GM21529 (cell line): Measurements from ENCODE around the gene GADD45GIP1.

Experiments used
- ATAC-seq: cut with Tn5 transposase; IDR thresholded peaks from one replicate; pipeline ENCODE4 v1.9.1; 2021; ENCODE audit not compliant: unreplicated experiment

The GADD45GIP1 gene

DNA sequence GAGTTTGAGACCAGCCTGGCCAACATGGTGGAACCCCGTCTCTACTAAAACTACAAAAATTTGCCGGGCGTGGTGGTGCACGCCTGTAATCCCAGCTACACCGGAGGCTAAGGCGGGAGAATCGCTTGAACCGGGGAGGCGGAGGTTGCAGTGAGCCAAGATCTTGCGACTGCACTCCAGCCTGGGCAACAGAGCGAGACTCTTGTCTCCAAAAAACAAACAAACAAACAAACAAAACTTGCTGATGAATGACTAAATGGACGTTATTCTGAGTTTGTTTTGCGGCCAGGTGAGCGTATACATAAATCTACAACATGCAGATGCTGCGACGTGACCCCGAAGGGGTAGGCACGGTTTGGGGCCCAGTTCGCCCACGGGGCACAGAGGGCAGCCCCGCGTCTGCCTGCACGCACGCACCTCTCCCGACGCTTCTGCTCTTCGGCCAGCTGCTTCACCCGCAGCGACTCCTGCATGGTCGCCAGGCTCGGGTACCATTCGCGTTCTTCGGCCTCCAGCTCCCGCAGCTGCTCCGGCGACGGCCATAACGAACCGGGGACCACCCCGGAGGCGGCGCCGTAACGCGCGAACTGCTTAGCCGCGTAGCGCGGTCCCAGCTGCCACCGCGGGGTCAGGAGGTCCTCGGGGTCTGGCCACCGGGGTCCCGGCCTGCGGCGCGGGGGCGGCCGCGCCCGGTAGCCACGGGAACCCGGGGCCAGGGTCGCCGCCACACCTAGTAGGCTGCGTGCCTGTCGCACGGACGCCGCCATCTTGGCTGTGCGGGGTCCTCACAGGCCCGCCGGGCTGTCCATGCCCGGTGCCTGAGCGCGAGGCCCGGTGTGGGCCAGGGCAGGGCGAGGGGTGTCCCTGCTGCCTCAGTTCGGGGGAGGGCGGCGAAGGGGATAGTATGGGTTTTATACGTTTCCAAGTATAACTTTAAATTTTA lies at the start of gene GADD45GIP1:
TSS of gene GADD45GIP1 (minus strand) at position 778 of the 943 bp plus-strand sequence. CDS start at position 767, 11 bp downstream.
- ATAC-seq = peak; percentile 65

DNA sequence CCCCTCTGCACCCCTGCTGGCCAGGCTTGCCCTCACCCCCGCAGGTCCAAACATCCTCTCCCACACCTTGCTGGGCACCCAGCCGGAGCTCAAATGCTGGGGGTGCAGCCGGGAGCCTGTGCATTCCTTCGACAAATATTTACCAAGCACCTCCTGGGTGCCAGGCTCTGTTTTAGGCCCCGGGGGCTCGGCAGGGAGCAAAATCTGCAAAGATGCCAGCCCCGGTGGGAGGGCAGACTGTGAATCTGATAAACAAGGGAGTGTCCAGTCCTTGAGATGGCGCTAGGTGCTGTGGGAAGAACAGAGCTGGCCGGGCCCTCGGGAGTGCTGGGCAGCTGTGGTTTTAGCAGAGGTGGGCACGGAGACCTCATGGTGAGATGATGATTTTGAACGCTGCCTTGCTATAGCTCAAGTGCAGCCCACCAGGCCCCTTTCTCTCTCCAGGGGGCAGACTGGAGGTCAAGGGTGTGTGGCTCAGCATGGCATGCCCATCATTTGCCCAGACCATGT lies 48.9 kb upstream of the GADD45GIP1 start:
- ATAC-seq = no peak

DNA sequence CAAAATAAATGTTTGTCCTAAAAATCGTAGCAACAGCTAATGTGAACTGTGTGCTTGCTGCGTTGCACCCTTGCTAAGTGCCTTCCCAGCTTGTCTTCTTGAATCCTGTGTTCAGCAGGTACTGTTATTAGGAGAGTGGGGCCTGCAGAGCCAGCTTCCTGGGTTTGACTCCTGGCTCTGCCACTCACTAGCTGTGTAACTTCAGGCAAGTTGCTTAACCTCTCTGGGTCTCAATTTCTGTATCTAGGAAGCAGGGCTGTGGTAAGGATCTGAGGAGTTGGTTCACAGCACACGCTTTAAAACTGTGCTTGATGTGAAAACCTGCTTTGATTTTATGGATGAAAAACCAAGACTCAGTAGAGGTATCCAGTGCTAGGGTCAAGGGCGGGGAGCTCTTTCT lies 48.2 kb upstream of the GADD45GIP1 start:
- no peak for ATAC-seq

DNA sequence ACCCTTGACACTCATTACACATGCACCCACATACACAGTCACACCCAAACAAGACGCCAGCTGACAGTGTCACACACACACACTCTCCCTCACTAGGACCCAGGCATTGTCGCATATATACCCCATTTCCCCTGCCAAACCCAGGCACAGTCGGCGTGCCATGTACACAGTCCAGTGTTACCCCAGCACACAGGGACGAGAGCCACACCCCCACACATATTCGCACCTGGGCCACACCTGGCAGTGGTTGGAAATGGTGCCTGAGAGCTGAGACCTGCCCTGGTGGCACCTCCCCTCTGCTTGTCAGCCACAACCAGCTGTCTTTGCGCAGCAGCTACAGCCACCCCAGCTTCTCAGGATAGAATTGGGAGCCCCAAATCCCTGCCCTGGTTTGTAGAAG lies 47.2 kb upstream of the GADD45GIP1 start:
- ATAC-seq = no peak

DNA sequence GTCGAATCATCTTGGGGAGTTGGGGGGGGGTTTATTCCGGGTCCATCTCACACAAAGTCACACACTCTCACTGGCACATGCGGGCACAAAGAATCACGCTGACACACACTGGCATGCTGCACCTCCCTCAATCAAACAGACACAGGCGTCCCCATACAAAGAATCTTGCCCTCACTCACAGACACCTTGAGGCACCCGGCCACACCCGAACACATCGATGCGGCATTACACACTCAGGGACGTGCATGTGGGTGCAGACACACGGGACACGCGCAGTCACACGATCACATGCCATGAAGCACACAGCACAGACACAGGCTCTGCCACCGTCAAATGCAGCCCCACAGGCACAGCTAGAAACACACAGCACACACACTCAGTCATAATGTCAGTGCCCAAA lies 46.1 kb upstream of the GADD45GIP1 start:
- no peak for ATAC-seq

DNA sequence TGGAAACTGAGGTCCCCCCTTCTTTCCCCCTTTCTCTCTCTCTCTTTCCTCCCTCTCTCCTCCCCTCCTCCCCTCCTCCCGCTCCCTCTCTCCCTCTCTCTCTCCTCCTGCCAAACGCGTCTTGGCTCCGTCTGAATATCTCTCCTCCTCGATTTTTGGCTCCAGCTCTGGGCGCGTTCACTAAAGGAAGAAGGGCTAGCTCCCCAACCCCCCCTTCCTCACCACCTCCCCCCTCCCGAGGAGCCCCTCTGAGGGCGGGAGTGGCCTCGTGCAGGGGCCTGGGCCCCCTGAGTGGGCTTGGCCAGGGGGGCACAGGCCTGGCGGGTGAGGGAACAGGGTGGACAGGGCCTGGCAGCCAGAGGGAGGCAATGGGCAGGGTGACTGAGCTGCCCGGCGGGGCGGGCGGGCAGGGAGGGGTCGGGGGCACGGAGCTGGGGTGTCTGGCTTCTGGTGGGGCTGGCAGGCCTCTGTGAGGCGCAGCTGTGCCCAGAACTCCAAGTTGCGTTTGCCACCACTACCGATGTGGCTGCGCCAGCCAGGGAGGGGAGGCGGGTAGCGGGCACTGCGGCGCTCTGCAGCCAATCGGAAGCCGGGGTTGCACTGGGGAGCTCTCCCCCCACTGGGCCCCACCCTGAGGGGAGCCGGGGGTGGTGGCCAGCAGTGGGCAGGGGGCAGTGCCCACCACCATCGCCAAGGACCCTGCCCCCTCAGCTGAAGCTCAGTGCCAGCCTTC lies 45.3 kb upstream of the GADD45GIP1 start:
- ATAC-seq = no peak

DNA sequence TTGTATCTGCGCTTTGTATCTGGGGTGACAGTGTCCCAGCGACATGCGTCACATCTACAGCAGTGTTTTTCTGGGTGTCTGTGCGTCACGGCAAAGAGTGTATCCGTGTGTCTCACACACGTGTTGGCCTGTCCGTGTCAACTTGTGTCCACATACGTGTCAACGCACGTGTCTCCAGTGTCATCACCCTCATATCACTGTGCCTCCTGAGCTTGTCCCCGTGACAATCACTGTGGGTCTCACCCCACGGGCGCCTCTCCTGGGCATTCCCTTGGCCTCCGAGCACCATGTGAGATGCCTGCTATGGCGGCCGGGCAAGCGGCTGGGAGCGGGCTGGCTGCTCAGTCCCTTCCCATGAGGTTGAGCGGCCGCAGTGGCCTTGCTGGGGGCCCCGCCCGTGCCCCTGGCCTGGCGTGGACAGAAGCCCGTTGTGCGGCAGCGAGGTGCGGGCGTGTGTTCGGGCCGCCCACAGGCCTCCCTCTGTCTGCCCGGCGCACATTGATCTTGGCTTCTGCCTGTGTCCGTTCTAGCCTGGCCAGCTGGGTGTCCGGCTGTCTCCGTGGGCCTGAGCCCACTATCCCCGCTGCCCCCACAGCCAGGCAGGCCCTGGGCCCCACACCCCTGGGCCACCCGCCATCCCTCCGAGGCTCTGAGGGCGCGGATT lies 44.6 kb upstream of the GADD45GIP1 start:
- ATAC-seq = no peak

DNA sequence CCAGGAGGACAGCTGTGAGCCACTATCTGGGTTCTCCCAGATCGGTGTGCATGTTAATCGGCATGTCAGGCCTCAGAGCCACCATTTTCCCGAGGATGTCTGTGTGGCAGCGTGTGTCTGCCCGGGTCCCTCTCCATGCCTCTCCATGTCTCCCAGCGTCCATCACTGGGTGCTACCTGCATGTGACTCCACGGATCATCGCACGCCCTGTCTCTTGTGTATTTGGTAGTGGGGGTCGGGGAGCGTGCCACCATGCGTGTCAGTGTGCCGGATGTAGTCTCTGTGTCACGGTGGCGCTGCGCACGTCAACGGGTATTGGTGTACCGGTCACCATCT lies 44.1 kb upstream of the GADD45GIP1 start:
- no peak for ATAC-seq

DNA sequence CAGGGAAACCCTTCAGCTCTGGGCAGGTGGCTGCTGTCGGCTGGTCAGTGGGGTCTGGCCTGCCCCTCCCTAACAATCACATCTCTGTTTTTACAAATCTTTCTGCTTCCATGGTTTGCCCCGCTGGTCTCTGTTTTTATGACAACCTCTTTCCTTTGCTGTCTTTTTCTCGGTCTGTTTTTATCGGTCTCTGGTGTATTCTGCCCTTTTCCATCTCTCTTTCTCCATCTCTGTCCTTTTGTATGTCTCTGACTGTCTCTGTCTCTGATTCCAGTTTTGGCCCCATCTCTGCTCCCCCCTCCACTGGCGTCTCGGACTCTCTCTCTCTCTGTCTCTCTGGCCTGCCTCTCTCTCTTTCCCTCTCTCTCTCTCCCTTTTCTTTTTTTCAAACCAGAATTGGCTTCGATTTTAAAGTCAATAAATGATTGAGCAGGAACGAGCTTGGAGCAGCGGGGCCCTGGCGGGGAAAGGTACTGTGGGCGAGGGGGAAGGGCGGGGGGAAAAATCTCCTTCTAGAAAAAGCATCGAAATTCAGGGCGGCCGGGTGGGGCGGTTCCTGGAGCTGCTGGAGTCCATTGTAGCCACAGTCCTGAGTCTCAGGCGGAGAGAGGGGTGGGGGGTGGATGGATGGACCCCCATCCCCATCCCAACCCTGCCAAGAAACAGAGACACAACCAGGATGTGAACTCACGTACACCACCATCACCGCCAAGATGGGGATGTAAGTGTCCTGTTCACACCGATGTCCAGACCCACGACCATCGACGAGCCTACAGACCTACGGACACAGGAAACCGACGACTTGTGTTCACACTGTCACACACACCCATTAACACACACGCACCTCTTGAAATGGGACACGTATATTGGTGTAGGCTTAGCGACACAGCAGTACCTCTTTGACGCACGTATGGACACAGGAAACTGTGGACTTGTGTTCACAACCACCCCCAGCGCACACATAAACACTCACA lies 41.2 kb upstream of the GADD45GIP1 start:
- ATAC-seq = no peak

DNA sequence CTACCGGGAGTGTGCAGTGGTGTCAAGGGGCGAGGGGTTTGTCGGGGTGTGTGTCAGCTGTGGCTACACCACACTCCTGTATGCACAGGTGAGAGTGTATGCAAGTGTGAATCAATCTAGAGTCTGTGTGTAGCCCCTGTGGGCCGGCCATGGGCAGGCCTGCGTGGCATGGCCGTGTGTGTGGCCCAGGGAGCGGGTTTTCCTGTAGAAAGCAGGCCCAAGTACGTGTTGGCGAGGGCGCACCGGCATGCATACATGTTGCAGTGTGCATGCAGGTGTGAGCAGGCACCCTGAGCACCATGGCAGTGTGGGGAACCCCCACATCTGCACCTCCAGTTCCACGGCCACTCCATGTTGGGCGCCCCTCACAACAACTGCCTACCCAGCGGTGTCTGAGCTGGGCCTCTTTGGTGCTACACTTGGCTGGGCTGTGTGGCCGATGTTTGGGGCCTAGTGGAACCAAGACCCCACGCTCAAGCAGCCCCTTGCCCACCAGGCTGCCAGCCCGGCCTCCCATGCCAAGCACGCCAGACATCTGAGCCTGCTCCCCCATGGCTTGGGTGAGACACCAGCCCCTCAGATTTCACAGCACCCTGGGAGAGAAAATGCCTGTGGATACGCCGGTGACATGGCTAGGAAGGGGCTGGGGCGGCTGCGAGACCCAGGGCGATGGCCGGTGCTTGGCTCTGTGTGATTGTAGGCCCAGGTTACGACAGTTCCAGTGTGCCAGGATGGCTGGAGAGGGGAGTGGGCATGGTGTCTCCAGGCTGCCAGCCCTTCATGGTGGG lies 40.4 kb upstream of the GADD45GIP1 start:
- no peak for ATAC-seq

DNA sequence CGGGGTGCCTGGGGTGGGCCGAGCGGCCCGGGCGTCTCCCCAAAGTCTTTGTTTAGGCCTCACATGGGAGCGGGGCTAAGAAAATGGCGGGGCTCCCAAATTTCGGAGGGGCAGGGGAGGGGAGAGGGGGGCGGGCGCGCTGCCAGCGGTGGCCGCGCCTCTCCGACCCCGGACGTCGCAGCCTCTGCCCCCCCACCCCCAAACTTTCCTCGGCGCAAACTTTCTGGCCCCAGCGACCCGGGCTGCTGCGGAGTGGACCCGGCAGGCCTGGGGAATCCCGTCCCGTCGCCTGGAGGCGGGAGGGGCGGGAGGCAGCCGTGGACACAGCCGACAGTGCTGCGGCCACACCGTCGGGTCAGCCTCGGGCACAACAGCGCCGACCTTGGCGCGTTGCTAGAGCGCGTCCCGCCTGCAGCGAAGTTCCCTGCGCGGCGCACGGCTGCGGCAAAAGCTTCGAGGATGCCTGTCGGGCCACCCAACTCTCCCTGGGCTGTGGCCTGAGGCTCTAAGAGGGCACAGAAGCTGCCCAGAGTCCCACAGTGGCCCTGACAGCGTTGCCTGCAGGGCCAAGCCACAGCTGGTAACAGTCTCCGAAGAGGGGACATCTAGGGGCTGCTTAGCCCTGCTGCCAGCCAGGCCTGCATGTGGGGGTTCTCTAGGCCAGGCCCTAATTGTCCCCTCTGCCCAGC lies 39.5 kb upstream of the GADD45GIP1 start:
- ATAC-seq = no peak

DNA sequence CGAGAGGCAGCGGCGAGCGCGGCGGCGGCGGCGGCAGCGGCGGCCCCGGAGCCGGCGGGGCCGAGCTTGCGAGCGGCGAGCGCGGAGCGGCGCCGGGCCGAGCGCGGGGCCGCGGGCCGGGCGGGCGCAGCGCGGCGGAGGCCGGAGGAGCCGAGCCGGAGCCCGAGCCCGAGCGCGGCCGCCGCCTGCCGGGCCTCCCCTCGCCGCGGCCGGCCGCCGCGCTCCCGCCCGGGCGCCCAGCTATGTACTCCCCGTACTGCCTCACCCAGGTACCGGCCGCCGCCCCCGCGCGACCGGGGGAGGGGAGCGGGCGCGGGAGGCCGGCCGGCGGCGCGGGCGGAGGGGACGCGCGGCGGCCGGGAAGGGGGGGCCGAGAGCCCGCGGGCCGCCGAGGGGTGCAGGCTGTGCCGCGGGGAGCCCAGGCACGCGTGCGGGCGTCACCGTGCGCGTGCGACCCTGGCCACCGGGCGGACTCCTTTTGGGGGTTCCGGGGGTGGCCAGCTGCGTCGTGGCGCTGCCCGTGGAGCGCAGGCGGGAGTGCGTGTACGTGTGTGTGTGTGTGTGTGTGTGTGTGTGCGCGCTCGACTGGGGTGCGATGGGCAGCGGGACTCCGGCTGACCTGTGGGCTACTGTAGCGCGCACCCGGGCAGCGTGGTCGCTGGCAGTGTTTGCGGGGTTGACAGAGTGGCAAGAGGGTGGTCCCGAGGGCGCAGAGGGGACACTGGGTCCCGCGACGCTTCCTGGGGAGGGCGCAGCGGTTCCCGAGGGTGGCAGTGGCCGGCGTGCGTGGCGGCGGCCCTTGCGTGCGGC lies 38.8 kb upstream of the GADD45GIP1 start:
- ATAC-seq = no peak

DNA sequence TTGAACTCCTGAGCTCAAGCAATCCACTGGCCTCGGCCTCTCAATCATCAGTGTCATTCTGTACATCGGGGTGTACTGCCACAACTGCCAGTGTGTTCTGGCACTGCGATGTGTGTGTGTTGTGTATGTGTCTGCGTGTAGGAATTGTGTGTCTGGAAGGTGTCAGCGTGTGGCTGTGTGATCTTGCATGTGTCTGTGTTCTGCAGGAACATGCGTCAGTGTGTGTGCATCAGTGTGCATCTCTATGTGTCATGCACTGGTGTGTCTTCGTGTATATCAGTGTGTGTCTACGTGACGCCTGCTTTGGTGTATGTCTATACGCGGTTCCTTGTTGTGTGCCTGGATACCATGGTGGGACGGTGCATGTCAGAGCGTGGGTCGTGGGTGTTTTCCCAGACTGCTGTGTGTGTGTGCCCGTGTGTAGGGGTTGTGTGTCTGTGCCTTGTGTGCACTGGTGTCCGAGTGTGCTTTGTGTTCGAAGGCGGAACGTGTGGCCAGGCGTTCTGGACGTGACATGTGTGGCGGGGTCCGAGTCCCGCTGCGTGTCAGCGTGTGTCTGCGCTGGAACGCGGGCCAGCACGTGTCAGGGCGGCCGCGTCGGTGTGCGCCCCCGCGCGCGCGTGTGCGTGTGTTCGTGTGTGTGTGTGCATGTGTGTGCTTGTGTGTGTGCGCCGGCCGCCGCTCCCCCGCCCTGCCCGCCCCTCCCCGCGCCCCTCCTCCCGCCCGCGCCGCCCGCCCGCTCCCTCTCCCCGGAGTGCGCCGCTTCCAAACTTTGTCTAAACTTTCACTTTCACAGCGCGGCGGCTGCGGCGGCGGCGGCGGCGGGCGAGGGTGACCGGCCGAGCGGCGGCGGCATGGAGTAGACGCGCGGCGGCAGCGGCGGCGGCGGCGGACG lies 37.9 kb upstream of the GADD45GIP1 start, which contains the start of gene NFIX:
TSS of gene NFIX (plus strand) at position 775 of the 895 bp plus-strand sequence. CDS start 363 bp downstream, outside the sequence.
- no peak for ATAC-seq

DNA sequence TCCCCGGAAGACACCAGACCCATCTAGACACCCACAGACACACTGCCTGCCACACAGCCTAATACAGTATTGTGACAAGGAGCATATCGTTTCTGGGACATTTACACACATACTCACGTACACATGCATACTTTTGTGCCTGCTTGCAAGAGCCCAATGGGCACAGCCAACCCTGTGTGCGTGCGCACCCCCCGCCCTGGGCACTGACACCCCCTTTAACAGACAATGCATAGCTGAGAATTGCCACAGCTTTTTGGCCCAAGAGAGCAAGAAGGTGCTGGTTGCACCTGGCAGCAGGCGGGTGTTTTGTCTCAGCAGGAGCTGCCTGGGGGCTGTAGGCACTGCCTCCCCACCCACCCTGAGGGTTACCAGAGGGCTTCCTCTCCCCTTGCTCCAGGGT lies 36.5 kb upstream of the GADD45GIP1 start:
- ATAC-seq = no peak

DNA sequence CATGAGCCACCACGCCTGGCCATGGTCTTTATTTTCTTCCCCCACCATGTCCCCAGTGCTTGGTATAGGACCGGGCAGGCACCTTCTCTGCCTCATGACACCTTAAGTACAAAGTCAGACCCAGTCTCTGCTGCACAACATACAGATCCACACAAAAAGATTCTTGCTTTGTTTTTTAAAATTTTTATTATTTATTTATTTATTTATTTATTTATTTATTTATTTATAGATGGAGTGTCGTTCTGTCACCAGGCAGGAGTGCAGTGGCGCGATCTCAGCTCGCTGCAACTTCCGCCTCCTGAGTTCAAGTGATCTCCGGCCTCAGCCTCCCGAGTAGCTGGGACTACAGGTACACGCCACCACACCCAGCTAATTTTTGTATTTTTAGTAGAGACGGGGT lies 35.7 kb upstream of the GADD45GIP1 start:
- no peak for ATAC-seq

DNA sequence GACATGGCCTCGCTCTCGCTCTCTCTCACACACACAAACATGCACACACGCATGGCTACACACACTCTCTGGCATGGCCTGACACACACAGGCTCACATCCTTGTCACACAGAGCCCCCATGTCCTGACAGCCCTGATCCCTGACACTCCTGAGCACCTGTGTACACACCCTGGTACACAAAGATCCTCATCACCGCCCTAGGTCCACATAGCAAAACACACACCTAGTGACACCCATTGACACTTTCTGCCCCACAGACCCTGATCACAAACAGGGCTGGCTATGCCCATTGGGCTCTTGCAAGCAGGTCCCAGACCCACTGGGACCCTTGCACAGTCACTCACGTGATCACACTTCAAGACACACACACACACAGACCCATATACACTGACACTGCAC lies 34.3 kb upstream of the GADD45GIP1 start:
- ATAC-seq = no peak

DNA sequence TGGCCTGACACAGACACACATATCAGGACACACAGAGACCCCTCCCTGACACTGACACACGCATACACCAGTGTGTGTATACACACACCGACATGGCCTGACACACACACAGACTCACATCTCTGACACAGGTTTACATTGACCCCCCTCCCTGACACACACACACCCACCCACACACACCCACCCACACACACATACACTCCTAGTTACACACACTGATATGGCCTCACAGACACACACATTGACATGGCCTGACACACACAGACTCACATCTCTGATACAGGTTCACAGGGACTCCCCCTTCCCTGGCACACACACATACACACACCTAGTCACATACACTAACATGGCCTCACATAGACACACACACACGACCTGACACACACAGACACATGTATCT lies 33.8 kb upstream of the GADD45GIP1 start:
- no peak for ATAC-seq
